GF-D8 (cell line): Measurements from ENCODE around the gene ACO1.

Source experiments
- DNase-seq: peaks from one replicate; lab custom pipeline; 2025; lab: John Stamatoyannopoulos, UW

The ACO1 gene

GRCh38 chr9:32419921-32420320 lies 35.5 kb downstream of the ACO1 start:
- DNase-seq, result no peak

DNA sequence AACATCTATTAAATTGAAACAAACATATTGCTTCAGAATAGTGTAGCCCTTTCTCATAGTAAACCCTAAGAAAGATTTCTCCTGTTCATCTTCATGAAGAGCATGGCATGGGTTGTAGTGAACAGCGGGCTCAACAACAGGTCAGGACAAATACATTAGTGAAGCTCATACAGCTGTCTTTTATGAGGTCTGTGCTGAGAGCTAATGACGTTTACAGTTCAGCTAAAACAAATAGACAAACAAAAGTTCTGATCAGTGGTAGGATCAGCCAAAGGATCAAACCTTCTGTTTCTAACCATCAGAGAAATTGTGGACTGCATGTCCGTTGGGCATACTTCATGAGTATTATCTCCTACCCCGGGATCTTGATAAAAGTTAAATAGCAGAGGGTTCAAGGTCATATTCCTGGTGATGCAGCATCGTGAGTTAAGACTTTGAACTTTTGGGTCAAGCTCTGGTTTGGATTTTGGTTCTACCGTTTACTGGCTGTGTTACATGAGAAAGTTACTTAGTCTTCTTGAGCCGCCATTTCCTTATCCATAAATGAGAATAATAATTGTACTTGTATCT lies 37.9 kb downstream of the ACO1 start:
- DNase-seq, result no peak

GRCh38 chr9:32423371-32423770 lies 38.9 kb downstream of the ACO1 start:
- no peak for DNase-seq

DNA sequence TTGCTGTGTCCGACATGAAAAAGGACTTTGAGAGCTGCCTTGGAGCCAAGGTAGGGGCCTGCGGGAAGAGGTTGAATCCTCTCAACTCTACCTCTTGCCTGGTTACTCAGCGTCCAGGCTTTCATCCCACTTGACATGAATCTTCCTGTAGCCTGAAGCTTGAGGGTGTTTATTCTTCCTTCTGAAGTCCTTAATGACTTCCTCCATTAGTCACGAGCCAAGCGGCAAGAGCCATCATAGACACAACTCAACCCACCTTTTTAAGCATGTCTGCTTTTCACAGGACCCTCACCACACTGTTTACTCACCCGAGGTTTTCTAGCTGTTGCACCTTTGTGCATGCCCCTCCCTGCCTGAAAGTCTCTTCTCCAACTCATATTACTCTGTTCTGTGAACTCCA lies 40.2 kb downstream of the ACO1 start:
- no peak for DNase-seq

GRCh38 chr9:32426278-32426939 lies 42.0 kb downstream of the ACO1 start:
- no peak for DNase-seq

DNA sequence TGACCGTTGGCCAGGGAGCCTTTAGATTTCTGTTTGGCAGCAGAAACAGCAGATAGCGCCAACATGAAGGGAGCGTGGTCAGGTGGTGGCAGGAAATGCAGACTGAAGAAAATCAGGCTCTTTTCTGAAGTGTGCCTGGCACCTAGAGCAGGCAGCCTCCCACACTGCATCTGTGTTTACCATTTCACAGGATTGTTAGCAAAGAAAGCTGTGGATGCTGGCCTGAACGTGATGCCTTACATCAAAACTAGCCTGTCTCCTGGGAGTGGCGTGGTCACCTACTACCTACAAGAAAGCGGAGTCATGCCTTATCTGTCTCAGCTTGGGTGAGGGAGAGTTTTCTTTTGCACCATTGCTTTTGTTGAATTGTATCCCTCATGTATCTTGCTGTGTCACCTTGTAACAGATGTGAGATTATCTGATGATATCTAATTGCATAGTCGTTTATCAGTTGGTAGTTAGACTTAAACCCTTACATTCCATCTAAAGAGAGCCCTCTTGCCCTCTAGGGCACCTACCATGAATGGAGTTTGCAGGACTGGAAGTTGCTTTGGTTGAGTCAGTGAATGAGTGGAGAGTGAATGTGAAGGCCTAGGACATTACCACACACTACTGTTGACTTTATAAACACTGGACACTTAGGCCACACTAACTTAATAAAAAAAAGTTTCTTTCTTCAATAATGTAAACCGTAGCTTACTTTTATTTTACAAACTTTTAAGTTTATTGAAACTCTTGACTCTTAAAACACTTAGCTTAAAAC lies 42.8 kb downstream of the ACO1 start:
- DNase-seq, result no peak

DNA sequence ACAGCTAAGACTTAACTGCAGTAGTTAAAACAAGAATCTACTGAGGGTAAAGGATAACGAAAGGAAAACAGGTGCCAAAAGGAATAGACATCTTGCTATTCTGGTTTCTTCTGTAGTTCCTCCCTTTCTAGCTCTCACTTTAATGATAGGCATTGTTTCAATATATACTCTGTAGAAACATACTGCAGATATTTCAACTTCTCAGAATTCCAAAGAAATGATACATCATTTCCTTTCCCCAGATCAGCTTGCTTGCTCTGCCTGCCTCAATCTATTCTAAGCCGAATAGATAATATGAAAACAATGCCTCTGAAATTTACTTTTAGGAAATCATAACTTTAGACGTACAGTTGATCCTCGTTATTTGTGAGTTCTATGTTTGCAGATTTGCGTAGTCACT lies 46.3 kb downstream of the ACO1 start:
- DNase-seq, result no peak

- no peak for DNase-seq
These were observed 46.8 kb downstream of the ACO1 start for GRCh38 chr9:32431196-32431595.

DNA sequence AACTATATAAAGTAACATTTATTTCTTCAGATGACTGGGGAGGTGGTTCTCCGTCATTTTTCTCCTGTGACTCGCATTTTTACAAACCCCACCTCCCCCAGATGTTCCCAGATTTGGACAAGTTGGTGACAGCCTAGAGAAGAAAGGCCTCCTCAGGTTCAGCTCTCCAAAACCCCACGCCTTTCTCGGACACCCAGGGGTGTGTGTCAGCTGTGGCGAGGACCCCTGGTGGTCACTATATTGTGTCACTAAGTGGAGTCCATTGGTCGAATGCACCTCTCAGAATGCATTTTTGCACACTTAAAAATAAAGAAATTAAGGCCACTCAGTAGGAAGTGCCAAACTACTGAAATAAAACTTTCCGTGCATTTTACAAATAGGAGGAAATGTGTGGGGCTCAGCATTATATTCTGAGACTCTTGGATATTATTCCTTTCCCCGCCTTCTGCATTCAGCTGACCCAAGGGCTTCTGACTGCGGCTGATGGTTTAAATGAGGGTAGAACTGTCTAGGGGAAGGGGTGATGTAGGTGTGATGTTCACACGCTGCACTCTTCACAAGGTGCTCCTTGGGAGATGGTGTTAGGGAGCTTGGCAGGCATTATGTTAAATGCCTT lies 47.6 kb downstream of the ACO1 start:
- no peak for DNase-seq

DNA sequence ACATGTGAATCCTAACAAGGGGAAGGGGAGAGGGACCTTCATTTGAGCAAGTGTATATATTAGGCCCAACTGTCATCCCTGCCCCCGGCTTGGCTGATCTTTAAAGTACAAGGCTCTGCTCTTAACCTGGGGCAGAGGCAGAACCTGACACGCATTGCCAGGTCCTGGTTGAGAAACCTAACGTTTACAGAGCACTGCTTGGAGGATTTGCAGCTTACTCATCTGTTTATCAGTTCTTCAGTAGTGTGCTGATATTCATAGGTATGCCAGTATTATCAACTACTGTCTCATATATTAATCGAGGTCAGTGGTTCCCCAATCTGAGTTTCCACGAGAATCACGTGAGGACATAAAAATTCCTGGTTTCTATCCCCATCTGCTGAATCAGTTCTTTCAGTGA lies 50.4 kb downstream of the ACO1 start:
- no peak for DNase-seq

- DNase-seq, result no peak
These were observed 57.2 kb downstream of the ACO1 start for GRCh38 chr9:32441678-32442077.

DNA sequence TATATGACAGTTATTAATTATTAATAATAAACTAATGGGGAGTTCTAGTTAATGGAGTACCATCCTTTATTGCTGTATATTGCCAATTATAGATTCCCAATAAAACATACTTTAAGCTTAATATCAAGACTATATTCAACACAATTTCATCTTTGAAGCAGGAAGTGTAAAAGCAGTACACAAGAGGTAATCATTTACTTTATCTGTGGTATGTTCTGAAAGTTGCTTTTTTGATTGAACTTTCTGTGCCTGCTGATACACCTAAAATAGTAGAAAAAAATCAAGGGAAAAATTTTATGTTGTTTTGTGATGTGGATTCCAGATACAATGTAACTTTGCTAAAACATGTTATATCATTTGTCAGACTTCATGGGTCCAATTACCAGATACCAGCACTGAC lies 58.0 kb downstream of the ACO1 start:
- no peak for DNase-seq

DNA sequence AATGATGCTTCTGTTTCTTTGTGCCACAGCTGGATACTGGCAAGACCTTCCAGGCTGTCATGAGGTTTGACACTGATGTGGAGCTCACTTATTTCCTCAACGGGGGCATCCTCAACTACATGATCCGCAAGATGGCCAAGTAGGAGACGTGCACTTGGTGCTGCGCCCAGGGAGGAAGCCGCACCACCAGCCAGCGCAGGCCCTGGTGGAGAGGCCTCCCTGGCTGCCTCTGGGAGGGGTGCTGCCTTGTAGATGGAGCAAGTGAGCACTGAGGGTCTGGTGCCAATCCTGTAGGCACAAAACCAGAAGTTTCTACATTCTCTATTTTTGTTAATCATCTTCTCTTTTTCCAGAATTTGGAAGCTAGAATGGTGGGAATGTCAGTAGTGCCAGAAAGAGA lies 65.5 kb downstream of the ACO1 start:
- DNase-seq, result no peak

GRCh38 chr9:32454280-32454679 lies 69.8 kb downstream of the ACO1 start:
- no peak for DNase-seq

DNA sequence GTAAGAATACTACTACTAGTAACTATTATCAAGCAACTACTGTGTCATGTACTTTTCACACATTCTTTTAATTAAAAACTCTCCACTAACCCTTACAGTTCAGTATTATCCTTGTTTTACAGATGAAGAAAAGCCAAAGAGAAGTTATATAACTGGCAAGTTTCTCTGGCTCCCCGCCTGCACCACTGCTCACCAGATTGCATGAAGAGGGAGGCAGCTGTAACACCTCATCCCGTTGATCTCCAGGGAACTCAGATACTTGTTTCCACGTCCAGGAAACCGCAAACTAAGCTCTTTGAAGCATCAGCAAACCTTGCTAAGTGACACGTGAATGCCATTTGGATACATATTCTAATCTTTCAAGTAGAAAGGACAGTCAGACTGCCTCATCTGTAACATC lies 71.3 kb downstream of the ACO1 start:
- DNase-seq, result no peak

GRCh38 chr9:32456564-32456963 lies 72.1 kb downstream of the ACO1 start:
- DNase-seq, result no peak

GRCh38 chr9:32463500-32464293 lies 79.3 kb downstream of the ACO1 start:
- DNase-seq, result no peak

DNA sequence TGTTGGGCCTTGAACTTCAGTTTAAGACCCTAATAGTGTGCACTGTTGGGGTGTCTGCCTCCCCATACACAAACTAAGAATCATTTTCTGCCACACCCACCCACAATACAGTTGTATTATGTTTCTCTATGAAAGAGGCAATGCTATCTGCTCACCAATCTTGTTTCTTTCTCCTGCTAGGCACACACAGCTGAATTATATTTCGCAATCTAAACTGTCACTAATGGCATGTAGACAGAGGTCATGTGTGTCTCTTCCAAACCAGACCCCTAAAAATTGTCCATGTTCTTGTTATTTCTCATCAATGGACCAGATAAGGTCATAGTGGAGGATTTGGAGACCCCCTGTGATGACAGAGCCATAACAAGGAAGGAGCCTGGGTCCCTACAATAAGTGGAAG lies 84.3 kb downstream of the ACO1 start:
- peak; percentile 58 for DNase-seq

DNA sequence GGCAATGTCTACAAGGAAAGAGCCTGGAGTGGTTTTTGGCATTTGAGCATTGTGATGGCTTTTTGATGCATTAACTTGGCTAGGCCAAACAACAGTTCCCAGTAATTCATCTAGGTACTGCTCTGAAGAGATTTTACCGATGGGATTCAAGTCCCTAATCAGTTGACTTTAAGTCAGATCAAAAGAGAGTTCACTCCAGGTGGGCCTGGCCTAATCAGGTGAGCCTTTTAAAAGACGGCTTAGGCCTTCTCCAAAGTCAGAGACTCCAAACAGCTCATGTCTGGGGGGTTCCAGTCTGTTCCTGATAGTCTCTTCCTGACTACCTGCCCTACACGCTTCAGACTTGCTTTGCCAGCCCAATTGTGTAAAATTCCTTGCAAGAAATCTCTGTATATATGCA lies 87.9 kb downstream of the ACO1 start:
- DNase-seq, result no peak

- DNase-seq, result no peak
These were observed 98.9 kb downstream of the ACO1 start for GRCh38 chr9:32483343-32483742.

DNA sequence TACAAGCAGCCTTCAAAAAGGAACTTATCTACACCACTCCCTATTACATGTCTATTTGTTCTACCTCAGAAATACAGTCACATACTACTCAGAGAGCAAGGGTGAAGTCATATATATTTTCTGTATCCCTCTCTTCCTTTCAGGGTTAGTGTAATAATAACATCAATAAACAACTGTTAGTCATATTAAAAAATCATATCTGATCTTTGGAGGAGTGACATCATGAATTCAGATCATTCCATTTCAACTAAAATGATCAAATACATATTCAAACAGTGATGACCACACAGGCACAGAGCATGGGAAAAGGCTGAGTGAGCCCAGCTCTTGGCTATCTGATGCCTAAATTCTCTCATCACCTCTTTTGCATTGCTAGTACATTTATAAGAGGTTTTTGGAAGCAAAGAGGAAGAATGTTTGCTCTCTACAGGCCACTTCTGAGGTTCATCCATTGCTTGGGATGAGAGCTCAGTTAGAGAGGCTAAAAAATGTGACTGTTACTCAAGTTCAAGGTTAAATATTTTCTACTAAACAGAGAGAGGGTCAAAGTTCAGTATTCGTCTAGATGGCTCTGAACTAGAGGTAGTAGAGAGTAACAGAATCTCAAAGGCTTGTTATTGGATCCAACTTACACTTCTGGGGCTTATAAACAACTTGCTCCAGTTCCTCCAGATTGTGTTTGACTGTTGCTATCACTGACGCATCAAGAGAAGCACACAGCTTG lies 102.6 kb downstream of the ACO1 start:
- no peak for DNase-seq

GRCh38 chr9:32487981-32488380 lies 103.5 kb downstream of the ACO1 start:
- DNase-seq, result no peak
